ENCODE results near the gene KCNJ6. TPM values are rescaled to one million over a fixed set of nuclear protein-coding genes. Genes with fewer than 3 reads are reported as not detected.

The KCNJ6 gene
- total RNA-seq, 1 experiment from 2014 or later = 1.2 TPM

GRCh38 chr21:37937668-37938067, 21.4 kb upstream of the KCNJ6 start:
- peaks cover 0 to 4% (median 0%) of the 10 kb centered on the region in 3 experiments; a peak in 1 of 7 replicates for H3K36me3 Mint-ChIP-seq (ENCODE audit: insufficient read depth in 1 of 3, low read depth in 3 of 3)
- no peaks in the 10 kb centered on the region; the same call in 1 of the 2 replicates for H3K27me3 Mint-ChIP-seq (ENCODE audit: low read depth)
- no peaks in the 10 kb centered on the region for H3K79me2 ChIP-seq (ENCODE audit: insufficient read depth, low read length)
- WGBS (ENCODE audit: extremely low coverage, insufficient read length, low lambda C conversion rate) = no CpG with 5 or more reads among the region's 9 CpGs
- no peak overlapping the region for H3K4me2 ChIP-seq (ENCODE audit: insufficient read depth, insufficient read length, low read length)
- H2BK120ac ChIP-seq (ENCODE audit: low read depth, low read length, poor library complexity, severe bottlenecking) = no peak overlapping the region
- H2AFZ ChIP-seq (ENCODE audit: low read length) = no peak overlapping the region
- H2BK12ac ChIP-seq (ENCODE audit: insufficient read length, low read depth, low read length) = no peak overlapping the region
- no peaks in the 10 kb centered on the region for H4K20me1 ChIP-seq (ENCODE audit: control insufficient read depth, insufficient read depth, insufficient read length)
- no peak overlapping the region for H3K4ac ChIP-seq (ENCODE audit: low read depth, low read length)
- no peak overlapping the region for H4K91ac ChIP-seq (ENCODE audit: insufficient read length, low read depth, low read length)
- no peak overlapping the region for H4K8ac ChIP-seq (replicated peaks; ENCODE audit: insufficient read length, low read depth, low read length)
- H3K27me3 ChIP-seq (ENCODE audit: insufficient read depth, low read length) = no peaks in the 10 kb centered on the region
- H3K9me3 Mint-ChIP-seq = peaks cover 9 to 13% of the 10 kb centered on the region in 2 experiments
- no peak overlapping the region for H3K18ac ChIP-seq (ENCODE audit: insufficient read length, low read depth, low read length)
- no peak overlapping the region for H2BK15ac ChIP-seq (ENCODE audit: low read depth, low read length)
- H3K23me2 ChIP-seq (ENCODE audit: insufficient read length, low read depth, low read length, poor library complexity, severe bottlenecking) = no peaks in the 10 kb centered on the region
- TF ChIP-seq CTCF (conservative IDR thresholded peaks at IDR 0.05) = no peak
- no peak overlapping the region for H3K9ac ChIP-seq (ENCODE audit: extremely low read depth, insufficient read length, low read length)
- no peaks in the 10 kb centered on the region for H3K4me1 Mint-ChIP-seq
- no peak overlapping the region for H3K4me3 Mint-ChIP-seq
- H3K14ac ChIP-seq (ENCODE audit: insufficient read depth, low read length) = no peak overlapping the region
- DNase-seq = no peak
- no peak overlapping the region for H3K27ac ChIP-seq (ENCODE audit: insufficient read length, low read depth, low read length)
- no peak overlapping the region for H2BK20ac ChIP-seq (ENCODE audit: low read depth, low read length, poor library complexity, severe bottlenecking)
- H3K27ac Mint-ChIP-seq = no peak overlapping the region
- no peaks in the 10 kb centered on the region for H3K4me1 ChIP-seq (ENCODE audit: insufficient read depth, low read length)
- H3K56ac ChIP-seq (ENCODE audit: insufficient read length, low read depth, low read length) = no peak overlapping the region
- no peak overlapping the region for H4K5ac ChIP-seq (ENCODE audit: insufficient read length, low read depth, low read length)
- H2BK5ac ChIP-seq (ENCODE audit: insufficient read length, low read length) = no peak overlapping the region
- H3K79me1 ChIP-seq (ENCODE audit: insufficient read depth, low read depth, low read length, poor library complexity, severe bottlenecking) = no peaks in the 10 kb centered on the region
- H2AK5ac ChIP-seq (ENCODE audit: insufficient read length, low read length) = no peak overlapping the region
- no peak overlapping the region for H3T11ph ChIP-seq (ENCODE audit: low read length)
- H3K23ac ChIP-seq (ENCODE audit: insufficient read length, low read depth, low read length) = no peak overlapping the region
- H3K9me3 ChIP-seq (ENCODE audit: control insufficient read depth, low read depth, low read length) = no peaks in the 10 kb centered on the region

Data from H9 (cell line).